GM12875 (cell line): ENCODE data around the gene EXOC7.

Experiments used
- H3K4me3 ChIP-seq: one replicate; pipeline ENCODE4 v1.5.1; 2011; ENCODE audit warnings: low read depth, low read length, control low read depth
- TF ChIP-seq, protein P1 (sequence below): IDR thresholded peaks from 2 replicates; pipeline ENCODE4 v1.5.1; 2011; ENCODE audit warnings: low read depth, mild to moderate bottlenecking, control low read depth, inconsistent platforms, low read length, moderate library complexity, borderline replicate concordance; ENCODE audit not compliant: insufficient read depth

EXOC7 gene

DNA sequence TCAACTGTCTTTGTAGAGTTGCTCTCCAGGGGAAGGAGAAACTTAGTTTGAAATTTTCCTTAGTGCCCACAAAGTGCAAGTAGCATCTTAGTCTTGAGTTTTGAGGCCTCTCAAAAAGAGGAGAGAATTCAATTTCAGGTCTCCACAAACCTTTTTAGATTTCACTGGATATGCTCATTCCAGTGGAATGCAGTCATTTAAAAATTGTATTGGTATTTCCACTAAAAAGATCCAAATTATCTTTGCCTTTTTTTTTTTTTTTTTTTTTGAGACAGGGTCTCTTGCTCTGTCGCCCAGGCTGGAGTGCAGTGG lies 44.4 kb upstream of the EXOC7 start:
- no peak overlapping the region for H3K4me3 ChIP-seq
- TF ChIP-seq, protein P1, sequence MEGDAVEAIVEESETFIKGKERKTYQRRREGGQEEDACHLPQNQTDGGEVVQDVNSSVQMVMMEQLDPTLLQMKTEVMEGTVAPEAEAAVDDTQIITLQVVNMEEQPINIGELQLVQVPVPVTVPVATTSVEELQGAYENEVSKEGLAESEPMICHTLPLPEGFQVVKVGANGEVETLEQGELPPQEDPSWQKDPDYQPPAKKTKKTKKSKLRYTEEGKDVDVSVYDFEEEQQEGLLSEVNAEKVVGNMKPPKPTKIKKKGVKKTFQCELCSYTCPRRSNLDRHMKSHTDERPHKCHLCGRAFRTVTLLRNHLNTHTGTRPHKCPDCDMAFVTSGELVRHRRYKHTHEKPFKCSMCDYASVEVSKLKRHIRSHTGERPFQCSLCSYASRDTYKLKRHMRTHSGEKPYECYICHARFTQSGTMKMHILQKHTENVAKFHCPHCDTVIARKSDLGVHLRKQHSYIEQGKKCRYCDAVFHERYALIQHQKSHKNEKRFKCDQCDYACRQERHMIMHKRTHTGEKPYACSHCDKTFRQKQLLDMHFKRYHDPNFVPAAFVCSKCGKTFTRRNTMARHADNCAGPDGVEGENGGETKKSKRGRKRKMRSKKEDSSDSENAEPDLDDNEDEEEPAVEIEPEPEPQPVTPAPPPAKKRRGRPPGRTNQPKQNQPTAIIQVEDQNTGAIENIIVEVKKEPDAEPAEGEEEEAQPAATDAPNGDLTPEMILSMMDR = no peak

DNA sequence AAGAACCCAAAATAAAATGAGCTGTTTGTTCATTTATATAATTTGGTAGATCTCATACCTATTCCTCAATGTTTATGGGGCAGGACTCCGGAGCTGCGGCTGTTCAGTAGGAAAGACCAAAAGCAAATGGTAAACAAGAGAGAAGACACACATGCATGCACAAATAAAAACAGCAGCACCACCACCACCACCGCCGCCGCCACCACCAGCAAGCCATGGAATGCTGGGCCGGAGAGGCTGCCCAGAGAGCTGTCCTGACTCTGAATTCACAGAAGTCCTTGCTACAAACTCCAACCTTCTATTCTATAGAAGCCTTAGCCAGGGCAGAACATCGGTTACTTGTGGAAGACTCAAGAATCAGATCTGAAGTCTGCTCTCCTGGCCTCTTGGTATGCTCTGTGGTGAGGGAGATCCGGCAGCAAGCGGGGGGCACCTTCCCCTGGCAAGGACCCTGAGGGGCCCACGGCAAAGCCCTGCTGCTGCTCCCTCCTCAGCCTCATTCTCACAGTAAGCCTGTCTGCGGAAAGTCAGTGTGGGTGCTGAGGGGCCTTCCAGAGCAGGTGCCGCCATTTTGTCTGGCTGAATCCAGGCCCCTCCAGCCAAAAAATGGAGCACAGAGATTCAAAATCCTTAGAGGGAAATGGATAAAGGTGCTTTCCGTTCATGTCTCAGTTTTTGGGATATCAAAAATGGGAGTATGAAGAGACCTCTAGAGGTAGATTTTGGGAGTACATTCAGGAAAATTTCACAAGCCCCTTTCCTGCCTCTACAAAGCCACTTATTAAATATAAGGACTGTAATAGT lies 43.8 kb upstream of the EXOC7 start:
- TF ChIP-seq, protein P1 = no peak

DNA sequence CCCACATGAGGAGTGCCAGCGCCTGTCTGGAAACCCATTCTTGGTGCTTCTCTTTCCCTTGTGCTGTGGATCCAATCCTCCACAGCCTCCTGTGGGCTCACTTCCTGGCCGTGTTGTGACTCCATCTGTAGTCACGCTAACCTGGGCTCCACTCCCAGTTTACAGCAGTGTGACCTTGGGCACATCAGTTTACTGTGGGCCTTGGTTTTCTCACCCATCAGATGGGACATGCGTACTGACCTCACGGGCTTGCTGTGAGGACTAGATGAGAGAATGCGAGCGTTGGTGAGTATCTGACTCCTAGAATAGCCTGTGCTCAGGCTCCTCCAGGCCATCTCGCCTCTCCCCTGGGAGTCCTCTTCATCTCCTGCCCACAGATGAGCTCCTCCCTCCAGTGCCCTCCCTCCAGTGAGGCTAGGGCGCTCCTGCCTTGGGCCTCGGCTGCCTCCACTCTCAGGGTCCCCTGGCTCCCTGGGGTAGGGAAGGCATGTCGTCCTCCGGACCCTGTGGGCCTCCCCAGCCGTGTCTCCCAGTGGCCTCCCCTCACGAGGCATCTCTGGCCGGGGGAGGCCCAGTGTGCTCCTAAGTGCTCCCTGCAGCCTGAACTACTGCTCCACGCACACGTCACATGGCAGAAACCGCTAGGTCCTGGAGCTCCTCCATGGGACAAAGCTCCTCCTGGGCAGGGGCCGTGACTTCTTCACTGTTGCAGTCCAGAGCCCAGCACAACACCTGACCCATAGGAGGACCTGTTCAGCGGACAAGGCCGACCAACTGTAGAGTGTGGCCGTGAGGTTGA lies 42.7 kb upstream of the EXOC7 start:
- TF ChIP-seq, protein P1 = no peak
- H3K4me3 ChIP-seq = no peak overlapping the region

More for the DNA sequence above, 43.8 kb upstream of the EXOC7 start:
- H3K4me3 ChIP-seq = no peak overlapping the region

DNA sequence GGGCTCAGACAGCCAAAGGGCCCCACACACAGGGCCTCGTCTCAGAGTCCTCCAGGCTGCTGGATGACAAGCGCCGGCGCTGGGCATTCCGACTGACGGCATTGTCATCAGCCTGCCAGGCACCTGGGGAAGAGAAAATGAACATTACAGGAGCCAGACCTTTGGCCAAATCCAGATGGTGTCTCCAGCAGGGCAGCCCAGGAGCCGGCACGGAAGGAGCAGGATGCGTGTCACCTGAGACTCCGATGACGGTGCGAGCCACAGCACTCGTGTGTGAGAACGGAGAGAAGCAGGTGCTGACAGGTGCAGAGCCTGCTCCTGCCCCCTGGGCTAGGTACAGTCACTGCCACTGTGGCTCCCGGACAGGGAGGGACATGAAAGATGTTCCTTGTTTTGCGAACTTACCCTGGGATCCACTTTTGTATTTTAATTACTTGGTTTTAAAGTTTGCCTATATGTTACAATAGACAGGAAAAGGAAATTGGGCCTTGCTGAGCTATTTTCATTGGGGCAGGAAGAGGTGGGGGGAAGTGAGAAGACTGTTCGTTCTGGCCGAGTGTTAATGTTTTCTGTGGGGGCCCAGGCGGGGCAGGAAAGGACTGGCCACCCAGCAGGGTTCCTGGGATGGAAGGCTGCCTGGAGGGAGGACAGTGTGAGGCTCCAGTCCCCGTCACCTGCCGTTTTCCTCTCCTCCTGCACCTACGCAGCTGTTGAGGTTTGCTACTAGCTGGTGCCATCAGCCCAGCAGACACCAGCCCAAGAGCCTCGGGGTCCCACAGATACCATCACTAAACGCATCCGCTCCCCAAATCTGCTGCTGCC lies 41.9 kb upstream of the EXOC7 start:
- H3K4me3 ChIP-seq = no peak overlapping the region
- TF ChIP-seq, protein P1 = no peak

DNA sequence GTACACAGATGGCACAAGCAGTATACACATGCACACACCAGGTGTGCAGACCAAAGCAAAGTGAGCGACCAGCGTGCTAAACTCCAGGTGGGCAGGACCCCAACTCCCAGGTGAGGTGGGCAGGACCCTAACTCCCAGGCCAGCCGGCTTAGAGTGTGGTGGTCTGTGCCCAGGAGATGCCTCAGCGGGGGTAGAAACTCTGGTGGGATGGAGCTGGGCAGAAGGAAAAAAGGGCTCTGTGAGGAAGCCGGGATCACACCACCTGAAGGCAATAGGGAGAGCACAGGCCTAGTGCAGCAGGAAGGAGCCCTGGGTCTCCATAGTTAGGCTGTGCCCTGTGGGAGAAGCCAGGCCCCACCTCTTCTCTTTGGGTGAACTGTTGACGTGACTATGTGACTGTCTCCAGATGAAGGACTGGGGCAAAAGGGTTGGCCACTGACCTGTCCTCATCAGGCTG lies 39.0 kb upstream of the EXOC7 start:
- H3K4me3 ChIP-seq = no peak overlapping the region
- TF ChIP-seq, protein P1 = no peak

DNA sequence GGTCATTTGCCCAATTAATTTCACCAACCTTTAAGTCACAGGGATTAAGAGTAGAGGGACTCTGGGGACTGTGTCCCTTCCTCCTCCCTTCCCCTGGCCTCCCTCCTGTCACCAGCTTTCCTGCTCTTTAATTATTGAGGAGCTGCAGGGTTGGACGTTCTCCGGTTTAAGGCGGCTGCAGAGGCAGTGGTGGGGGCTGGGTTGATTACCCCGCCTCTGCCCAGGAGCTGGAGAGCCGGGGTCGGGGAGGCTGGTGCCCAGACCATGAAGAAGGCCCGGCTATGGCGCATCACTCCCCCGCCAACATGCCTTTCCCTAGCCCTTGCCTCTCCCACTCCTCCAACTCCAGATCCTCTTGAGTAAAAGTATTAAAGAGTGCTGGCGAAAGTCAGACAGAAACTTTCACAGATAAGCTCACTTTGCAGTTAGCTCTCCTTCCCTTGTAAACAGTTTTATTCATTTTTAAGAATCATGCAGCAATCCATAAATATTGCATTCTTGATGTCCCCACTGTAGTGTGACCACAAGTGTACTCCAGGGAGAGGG lies 38.5 kb upstream of the EXOC7 start:
- no peak overlapping the region for H3K4me3 ChIP-seq
- TF ChIP-seq, protein P1 = no peak
